Measurements from ENCODE around the gene POLE4.
A peak's percentile ranks its signal among the peaks of the same experiment; 100 is the strongest.

The POLE4 gene

GRCh38 chr2:74941284-74941683 lies 17.2 kb upstream of the POLE4 start:
- no peak for DNase-seq

- DNase-seq: no peak
These were observed 16.2 kb upstream of the POLE4 start for GRCh38 chr2:74942263-74942662.

- no peak for DNase-seq
These were observed 13.3 kb upstream of the POLE4 start for GRCh38 chr2:74944987-74945787.

- DNase-seq: no peak
These were observed 12.6 kb upstream of the POLE4 start for GRCh38 chr2:74945788-74946331.

GRCh38 chr2:74947703-74948102 lies 10.7 kb upstream of the POLE4 start:
- no peak for DNase-seq

GRCh38 chr2:74948779-74949178 lies 9.7 kb upstream of the POLE4 start:
- no peak for DNase-seq

- no peak for DNase-seq
These were observed 7.2 kb upstream of the POLE4 start for GRCh38 chr2:74951211-74951754.

GRCh38 chr2:74952575-74952974 lies 5.9 kb upstream of the POLE4 start:
- no peak for DNase-seq

- no peak for DNase-seq
These were observed 4.5 kb upstream of the POLE4 start for GRCh38 chr2:74953796-74954499.

- no peak for DNase-seq
These were observed 4.0 kb upstream of the POLE4 start for GRCh38 chr2:74954500-74954874.

GRCh38 chr2:74957886-74958273 lies 563 bp upstream of the POLE4 start:
- DNase-seq: peak; percentile 42

GRCh38 chr2:74959106-74959751 lies 786 bp downstream of the POLE4 start:
- DNase-seq: no peak

GRCh38 chr2:74966887-74967286 lies 8.4 kb downstream of the POLE4 start:
- no peak for DNase-seq

- DNase-seq: no peak
These were observed 16.6 kb downstream of the POLE4 start for GRCh38 chr2:74975016-74975415.

- DNase-seq: no peak
These were observed 21.4 kb downstream of the POLE4 start for GRCh38 chr2:74979844-74980243.

- DNase-seq: no peak
These were observed 24.1 kb downstream of the POLE4 start for GRCh38 chr2:74982577-74982976.

- no peak for DNase-seq
These were observed 25.4 kb downstream of the POLE4 start for GRCh38 chr2:74983631-74984392.

- DNase-seq: no peak
These were observed 26.6 kb downstream of the POLE4 start for GRCh38 chr2:74984947-74985637.

GRCh38 chr2:74985978-74986609 lies 27.7 kb downstream of the POLE4 start:
- no peak for DNase-seq

GRCh38 chr2:74991977-74992376 lies 33.5 kb downstream of the POLE4 start:
- no peak for DNase-seq

GRCh38 chr2:74999468-74999867 lies 41.0 kb downstream of the POLE4 start:
- no peak for DNase-seq

- DNase-seq: no peak
These were observed 43.6 kb downstream of the POLE4 start for GRCh38 chr2:75002007-75002406.
